H1 (cell line): ENCODE data around the gene CKAP4. TPM values are rescaled to one million over a fixed set of nuclear protein-coding genes. Genes with fewer than 3 reads are reported as not detected.

Experiments
- CTCF ChIA-PET: fragments of 300-600 bp; sonication (Branson Sonifier 250); formaldehyde crosslinking; loops from one replicate; lab custom pipeline; 2021; ENCODE audit not compliant: partially characterized antibody; lab: Charles Lee
- POLR2A ChIA-PET: fragments of 300-600 bp; sonication (Branson Sonifier 250); formaldehyde crosslinking; loops from one replicate; lab custom pipeline; 2021; ENCODE audit warnings: inconsistent platforms; ENCODE audit not compliant: partially characterized antibody; lab: Charles Lee
- DNase-seq, 2 experiments: peaks; one replicate each; pipeline versions ENCODE4 v3.0.0 to v3.0.0-alpha.2; 2010 to 2022; ENCODE audit warnings: low spot score in 2 of 2, low read depth in 1 of 2, mixed read lengths in 1 of 2
- FAIRE-seq: peaks from 2 replicates; lab custom pipeline; 2011; peaks lifted over from hg19 to GRCh38; lab: Jason Lieb, UNC
- H2AFZ ChIP-seq: 2 replicates; pipeline ENCODE4 v1.8.1; 2012; ENCODE audit warnings: low read length, inconsistent platforms
- H2AK5ac ChIP-seq: 2 replicates; pipeline ENCODE4 v1.6.1; 2013; ENCODE audit warnings: low read depth, low read length
- H2BK120ac ChIP-seq: replicated peaks from 2 replicates; pipeline ENCODE3; 2013; ENCODE audit warnings: low read depth, low read length, inconsistent platforms
- H2BK12ac ChIP-seq: 2 replicates; pipeline ENCODE4 v1.6.1; 2013; ENCODE audit warnings: low read depth, low read length
- H2BK15ac ChIP-seq: 2 replicates; pipeline ENCODE4 v1.6.1; 2013; ENCODE audit warnings: low read length
- H2BK20ac ChIP-seq: 2 replicates; pipeline ENCODE4 v1.6.1; 2013; ENCODE audit warnings: low read length
- H2BK5ac ChIP-seq: 2 replicates; pipeline ENCODE4 v1.6.1; 2013; ENCODE audit warnings: low read depth, low read length
- H3K14ac ChIP-seq: 2 replicates; pipeline ENCODE4 v1.6.1; 2013; ENCODE audit warnings: inconsistent platforms; ENCODE audit not compliant: insufficient read length
- H3K18ac ChIP-seq: 2 replicates; pipeline ENCODE4 v1.6.1; 2013; ENCODE audit warnings: low read length; ENCODE audit errors: extremely low read depth
- H3K23ac ChIP-seq: 2 replicates; pipeline ENCODE4 v1.6.1; 2013; ENCODE audit warnings: inconsistent platforms; ENCODE audit not compliant: insufficient read length
- H3K23me2 ChIP-seq: 2 replicates; pipeline ENCODE4 v1.6.1; 2013; ENCODE audit warnings: low read depth, low read length
- H3K27ac ChIP-seq: 2 replicates; pipeline ENCODE4 v1.6.1; 2011; ENCODE audit warnings: low read depth, low read length, inconsistent platforms
- H3K27me3 ChIP-seq, 4 experiments: replicated peaks in 1 of 4; 1 replicate in 1 of 4; 2 replicates in 3 of 4; pipeline versions ENCODE4 v1.6.1 to v1.8.1; 2011 to 2013; ENCODE audit warnings: low read length in 3 of 4, mild to moderate bottlenecking in 3 of 4, inconsistent platforms in 2 of 4, mixed read lengths in 2 of 4, moderate library complexity in 1 of 4; ENCODE audit not compliant: control insufficient read depth in 3 of 4, insufficient read depth in 3 of 4; ENCODE audit errors: extremely low read depth in 1 of 4
- H3K36me3 ChIP-seq, 4 experiments: 2 replicates each; pipeline versions ENCODE4 v1.6.1 to v1.8.1; 2011 to 2013; ENCODE audit warnings: mild to moderate bottlenecking in 4 of 4, low read length in 3 of 4, moderate library complexity in 2 of 4, control low read depth in 1 of 4, inconsistent platforms in 1 of 4; ENCODE audit not compliant: insufficient read depth in 4 of 4, control insufficient read depth in 2 of 4
- H3K4ac ChIP-seq: replicated peaks from 2 replicates; pipeline ENCODE3; 2013; ENCODE audit warnings: low read length, low read depth, mixed read lengths, inconsistent platforms; ENCODE audit not compliant: insufficient read length
- H3K4me1 ChIP-seq, 4 experiments: replicated peaks in 1 of 4; 1 replicate in 1 of 4; 2 replicates in 3 of 4; pipeline versions ENCODE4 v1.6.1 to v1.8.1; 2011 to 2013; ENCODE audit warnings: low read length in 3 of 4, inconsistent platforms in 2 of 4, mixed read lengths in 1 of 4; ENCODE audit not compliant: insufficient read depth in 4 of 4, control insufficient read depth in 3 of 4
- H3K4me2 ChIP-seq, 2 experiments: 2 replicates each; pipeline versions ENCODE4 v1.6.1 to v1.8.1; 2011 to 2013; ENCODE audit warnings: low read depth in 2 of 2, low read length in 2 of 2, control low read depth in 1 of 2, inconsistent platforms in 1 of 2, mild to moderate bottlenecking in 1 of 2; ENCODE audit not compliant: insufficient read depth in 1 of 2
- H3K4me3 ChIP-seq, 4 experiments: fragments of 200-600, 300-600 bp in 1 of 4; sonication (generic), shearing (Covaris generic), sonication (Bioruptor Twin) in 1 of 4; 2 replicates each; pipeline versions ENCODE4 v1.5.1 to v1.8.1; 2011 to 2016; ENCODE audit warnings: low read length in 4 of 4, low read depth in 3 of 4, control low read depth in 2 of 4, inconsistent platforms in 2 of 4, mild to moderate bottlenecking in 2 of 4, mixed read lengths in 1 of 4, moderate library complexity in 1 of 4; ENCODE audit not compliant: insufficient read depth in 2 of 4; ENCODE audit errors: extremely low read depth in 1 of 4
- H3K56ac ChIP-seq: replicated peaks from 2 replicates; pipeline ENCODE3; 2013; ENCODE audit warnings: low read depth, mild to moderate bottlenecking, mixed read lengths, low read length, inconsistent platforms; ENCODE audit not compliant: insufficient read length
- H3K79me1 ChIP-seq: 2 replicates; pipeline ENCODE4 v1.6.1; 2013; ENCODE audit warnings: low read depth, low read length, control low read depth
- H3K79me2 ChIP-seq, 2 experiments: 2 replicates each; pipeline versions ENCODE4 v1.6.1 to v1.8.1; 2012 to 2013; ENCODE audit warnings: low read length in 2 of 2, mild to moderate bottlenecking in 2 of 2, inconsistent platforms in 1 of 2; ENCODE audit not compliant: insufficient read depth in 2 of 2, control insufficient read depth in 1 of 2
- H3K9ac ChIP-seq, 4 experiments: replicated peaks in 1 of 4; 1 replicate in 1 of 4; 2 replicates in 3 of 4; pipeline versions ENCODE4 v1.6.1 to v1.8.1; 2011 to 2013; ENCODE audit warnings: low read depth in 3 of 4, low read length in 3 of 4, control low read depth in 2 of 4, mild to moderate bottlenecking in 2 of 4, moderate library complexity in 2 of 4, inconsistent platforms in 1 of 4; ENCODE audit errors: extremely low read depth in 1 of 4
- H3K9me3 ChIP-seq, 2 experiments: 2 replicates each; pipeline versions ENCODE4 v1.6.1 to v1.8.1; 2012 to 2013; ENCODE audit warnings: mild to moderate bottlenecking in 2 of 2, moderate library complexity in 2 of 2, control low read depth in 1 of 2, inconsistent platforms in 1 of 2, low read depth in 1 of 2, low read length in 1 of 2, mixed read lengths in 1 of 2; ENCODE audit not compliant: insufficient read depth in 2 of 2
- H4K20me1 ChIP-seq, 2 experiments: replicated peaks in 1 of 2; 2 replicates each; pipeline versions ENCODE3 to v1.8.1; 2011 to 2013; ENCODE audit warnings: inconsistent platforms in 2 of 2, low read length in 2 of 2, mild to moderate bottlenecking in 1 of 2; ENCODE audit not compliant: insufficient read depth in 2 of 2, control insufficient read depth in 1 of 2
- H4K5ac ChIP-seq: 2 replicates; pipeline ENCODE4 v1.6.1; 2013; ENCODE audit warnings: low read length, low read depth, mixed read lengths, inconsistent platforms; ENCODE audit not compliant: insufficient read length
- H4K8ac ChIP-seq: 2 replicates; pipeline ENCODE4 v1.8.0; 2013; ENCODE audit warnings: mild to moderate bottlenecking, moderate library complexity, low read length, inconsistent platforms; ENCODE audit not compliant: insufficient read depth; ENCODE audit errors: extremely low read depth
- H4K91ac ChIP-seq: replicated peaks from 2 replicates; pipeline ENCODE3; 2013; ENCODE audit warnings: low read length, mixed read lengths, inconsistent platforms; ENCODE audit not compliant: insufficient read length
- ASH2L ChIP-seq: fragments of 200-600, 300-600 bp; sonication (generic); IDR thresholded peaks from one replicate; pipeline ENCODE4 v1.7.1; 2017; ENCODE audit warnings: low read length
- BACH1 ChIP-seq: IDR thresholded peaks from 2 replicates; pipeline ENCODE4 v1.6.1; 2012; ENCODE audit warnings: low read length, improper control_type of control experiment
- EGR1 ChIP-seq: IDR thresholded peaks from 2 replicates; pipeline ENCODE4 v1.6.1; 2011; ENCODE audit warnings: low read depth, low read length, borderline replicate concordance
- GABPA ChIP-seq: IDR thresholded peaks from 2 replicates; pipeline ENCODE4 v1.6.1; 2011; ENCODE audit warnings: mild to moderate bottlenecking, low read length, moderate library complexity, borderline replicate concordance; ENCODE audit not compliant: insufficient read depth
- HDAC2 ChIP-seq, 2 experiments: fragments of 300-600 bp in 1 of 2; sonication (generic) in 1 of 2; IDR thresholded peaks; 2 replicates each; pipeline ENCODE4 v1.6.1; 2011 to 2012; ENCODE audit warnings: low read depth in 2 of 2, low read length in 2 of 2, mild to moderate bottlenecking in 2 of 2, moderate library complexity in 2 of 2, borderline replicate concordance in 1 of 2, inconsistent platforms in 1 of 2
- JUN ChIP-seq: IDR thresholded peaks from 2 replicates; pipeline ENCODE4 v1.6.1; 2011; ENCODE audit warnings: low read depth, mild to moderate bottlenecking, improper control_type of control experiment, low read length
- KDM5A ChIP-seq: fragments of 200-600 bp; IDR thresholded peaks from 2 replicates; pipeline ENCODE4 v1.7.1; 2012; ENCODE audit warnings: mild to moderate bottlenecking, low read length, inconsistent platforms, mixed read lengths
- NANOG ChIP-seq: IDR thresholded peaks from 2 replicates; pipeline ENCODE4 v1.6.1; 2011; ENCODE audit warnings: low read length, low read depth, mild to moderate bottlenecking, inconsistent platforms; ENCODE audit not compliant: insufficient read depth, poor library complexity, severe bottlenecking
- PHF8 ChIP-seq: fragments of 200-600 bp; sonication (generic); conservative IDR thresholded peaks from 2 replicates; pipeline ENCODE4 v1.7.1; 2012; ENCODE audit warnings: low read depth, mild to moderate bottlenecking, inconsistent platforms, low read length, moderate library complexity
- POU5F1 ChIP-seq: IDR thresholded peaks from 2 replicates; pipeline ENCODE4 v1.6.1; 2011; ENCODE audit warnings: low read depth, mild to moderate bottlenecking, low read length, moderate library complexity
- RNF2 ChIP-seq: fragments of 200-900, 300-1000 bp; sonication (generic); IDR thresholded peaks from 2 replicates; pipeline ENCODE4 v1.7.1; 2016; ENCODE audit warnings: borderline replicate concordance, low read depth, mild to moderate bottlenecking, antibody characterized with exemption, low read length; ENCODE audit not compliant: poor library complexity, severe bottlenecking; ENCODE audit errors: missing control alignments
- SP2 ChIP-seq: IDR thresholded peaks from 2 replicates; pipeline ENCODE4 v1.6.1; 2012; ENCODE audit warnings: mild to moderate bottlenecking, low read length, inconsistent platforms
- WGBS, 2 experiments: shearing (Covaris generic) in 1 of 2; methylation state at CpG; one replicate each; pipeline versions ENCODE4 v1.1.6 to v1.1.7; 2013 to 2015; ENCODE audit warnings: low lambda C conversion rate in 2 of 2, mixed read lengths in 2 of 2, inconsistent platforms in 1 of 2, low coverage in 1 of 2, missing lambda C conversion rate in 1 of 2; ENCODE audit not compliant: insufficient replicate concordance in 2 of 2, insufficient coverage in 1 of 2, insufficient read length in 1 of 2; ENCODE audit errors: extremely low coverage in 1 of 2, missing lambda C conversion rate in 1 of 2; 5-methylcytosine and 5-hydroxymethylcytosine counted together
- polyA plus RNA-seq, 7 experiments: library from polyadenylated mRNA; depleted of rRNA in 3 of 7; stranded (reverse) in 5 of 7; unstranded in 2 of 7; fragments of >200 nt in 5 of 7; fragments of 200-250 nt in 2 of 7; gene quantifications; 1 replicate in 5 of 7; 2 replicates in 1 of 7; 4 replicates in 1 of 7; pipeline versions ENCODE4 v1.2.1 to v1.2.3, GENCODE V29; 2011 to 2013; ENCODE audit warnings: missing spikeins in 2 of 7, mixed read lengths in 2 of 7
- total RNA-seq: library from RNA; stranded (reverse); fragmentation: NEBNext Ultra II Directional; extraction: Animal tissue kit (Norgen Biotek cat#: 25700); gene quantifications from 2 replicates; pipeline ENCODE4 v1.2.1, GENCODE V29; 2021
- TF ChIP-seq, protein P1 (sequence below): IDR thresholded peaks from 2 replicates; pipeline ENCODE4 v1.6.1; 2011; ENCODE audit warnings: low read depth, mild to moderate bottlenecking, low read length; ENCODE audit not compliant: insufficient read depth

The CKAP4 gene
- total and polyA plus RNA-seq, 2 of the 8 experiments (the other 6 are each of a cell fraction or from before 2014, with no cell fraction given): 35.8 to 80.7 TPM

DNA sequence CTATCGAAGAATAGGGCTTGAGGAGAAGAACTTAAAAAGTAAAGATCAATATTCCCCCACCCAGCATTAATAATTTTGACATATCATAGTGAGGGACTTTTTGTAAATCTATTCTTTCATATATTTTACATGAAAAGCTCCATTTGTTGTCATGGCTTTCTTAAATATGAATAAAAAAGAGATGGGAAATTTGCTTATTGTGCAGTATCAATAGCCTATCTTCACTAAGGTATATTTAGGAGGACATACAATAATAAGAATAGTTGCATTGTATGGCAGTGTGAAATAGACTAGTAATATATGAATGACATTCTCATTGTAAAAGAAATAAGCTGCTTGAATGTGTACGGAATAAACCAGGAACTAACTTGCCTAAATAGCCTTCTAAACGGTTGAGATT lies 49.3 kb upstream of the CKAP4 start:
- Histone ChIP-seq H3K4ac (no peak overlapping the region), H2AK5ac (no peak overlapping the region), H3K27ac (no peak overlapping the region), H4K5ac (no peak overlapping the region), H3K4me2 (no peak overlapping the region), H3K4me3 (no peak overlapping the region), H4K20me1 (no peaks in the 10 kb centered on the region), H3K9ac (no peak overlapping the region), H2BK15ac (no peak overlapping the region), H2AFZ (no peak overlapping the region), H3K18ac (no peak overlapping the region), H3K23ac (no peak overlapping the region), H3K36me3 (no peaks in the 10 kb centered on the region), H3K9me3 (no peaks in the 10 kb centered on the region), H3K79me1 (no peaks in the 10 kb centered on the region), H2BK12ac (no peak overlapping the region), H3K79me2 (no peaks in the 10 kb centered on the region), H2BK20ac (no peak overlapping the region), H2BK5ac (no peak overlapping the region), H4K8ac (no peak overlapping the region), H3K27me3 (no peaks in the 10 kb centered on the region), H3K56ac (no peak overlapping the region), H3K23me2 (peaks cover 4% of the 10 kb centered on the region; the same call in 1 of the 2 replicates), H2BK120ac (no peak overlapping the region), H4K91ac (no peak overlapping the region), H3K14ac (no peak overlapping the region), H3K4me1 (peaks cover 0 to 10% (median 6%) of the 10 kb centered on the region in 4 experiments; a peak in 6 of 7 replicates)
- CTCF ChIA-PET: interaction anchor here (0.7 to 4.1 kb wide), 6 partner anchors 12 to 149 kb away, joined by 3 to 28 read pairs (median 4); no protein-coding TSS in a partner anchor
- POLR2A ChIA-PET: no interaction called here
- DNase-seq: no peak
- WGBS, 2 experiments: 96% methylated on average over 3 of the region's 3 CpGs; no CpG with 5 or more reads in 1 of the 2 experiments
- no peak for FAIRE-seq
- TF ChIP-seq HDAC2 (IDR thresholded peaks at IDR 0.05; ENCODE audit: borderline replicate concordance in 1 of 2, low read depth in 2 of 2, low read length in 2 of 2) (no peak), SP2 (no peak), PHF8 (no peak), BACH1 (no peak), KDM5A (no peak), ASH2L (no peak), RNF2 (no peak), EGR1 (no peak), JUN (no peak), GABPA (no peak), POU5F1 (no peak), NANOG (no peak)
- TF ChIP-seq, protein P1, sequence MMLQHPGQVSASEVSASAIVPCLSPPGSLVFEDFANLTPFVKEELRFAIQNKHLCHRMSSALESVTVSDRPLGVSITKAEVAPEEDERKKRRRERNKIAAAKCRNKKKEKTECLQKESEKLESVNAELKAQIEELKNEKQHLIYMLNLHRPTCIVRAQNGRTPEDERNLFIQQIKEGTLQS: no peak
